Adrenal gland (tissue), 5 donors: ENCODE measurements around the gene ZSCAN5A.

ENCODE experiments used
- POLR2A ChIP-seq, 2 donors: fragments of 450-650 bp; IDR thresholded peaks; one replicate each; pipeline ENCODE4 v1.6.1; 2017; ENCODE audit warnings: antibody characterized with exemption in 2 of 2, mild to moderate bottlenecking in 2 of 2, moderate library complexity in 1 of 2
- TF ChIP-seq, protein P1 (sequence below), 6 experiments: fragments of 450-650 bp in 4 of 6; fragments of 200-600 bp in 2 of 6; sonication (generic) in 1 of 6; IDR thresholded peaks; 1 replicate in 5 of 6; 2 replicates in 1 of 6; pipeline versions ENCODE4 v1.5.1 to v1.8.0; 2016 to 2021; ENCODE audit warnings: antibody characterized with exemption in 6 of 6, mild to moderate bottlenecking in 2 of 6, moderate library complexity in 1 of 6
- donor health status: DM: no; HTN: no; CAD: no.

- TF ChIP-seq, protein P1, sequence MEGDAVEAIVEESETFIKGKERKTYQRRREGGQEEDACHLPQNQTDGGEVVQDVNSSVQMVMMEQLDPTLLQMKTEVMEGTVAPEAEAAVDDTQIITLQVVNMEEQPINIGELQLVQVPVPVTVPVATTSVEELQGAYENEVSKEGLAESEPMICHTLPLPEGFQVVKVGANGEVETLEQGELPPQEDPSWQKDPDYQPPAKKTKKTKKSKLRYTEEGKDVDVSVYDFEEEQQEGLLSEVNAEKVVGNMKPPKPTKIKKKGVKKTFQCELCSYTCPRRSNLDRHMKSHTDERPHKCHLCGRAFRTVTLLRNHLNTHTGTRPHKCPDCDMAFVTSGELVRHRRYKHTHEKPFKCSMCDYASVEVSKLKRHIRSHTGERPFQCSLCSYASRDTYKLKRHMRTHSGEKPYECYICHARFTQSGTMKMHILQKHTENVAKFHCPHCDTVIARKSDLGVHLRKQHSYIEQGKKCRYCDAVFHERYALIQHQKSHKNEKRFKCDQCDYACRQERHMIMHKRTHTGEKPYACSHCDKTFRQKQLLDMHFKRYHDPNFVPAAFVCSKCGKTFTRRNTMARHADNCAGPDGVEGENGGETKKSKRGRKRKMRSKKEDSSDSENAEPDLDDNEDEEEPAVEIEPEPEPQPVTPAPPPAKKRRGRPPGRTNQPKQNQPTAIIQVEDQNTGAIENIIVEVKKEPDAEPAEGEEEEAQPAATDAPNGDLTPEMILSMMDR (IDR thresholded peaks at IDR 0.05): peak; percentile 55 to 87 (median 70)
- no peak for TF ChIP-seq POLR2A (IDR thresholded peaks at IDR 0.05)
Measured at GRCh38 chr19:56350416-56351045, 35.9 kb upstream of the ZSCAN5A start.
